Smooth muscle cell (in vitro differentiated cells): ENCODE measurements around the gene PNRC2. TPM values are rescaled to one million over a fixed set of nuclear protein-coding genes. Genes with fewer than 3 reads are reported as not detected.

ENCODE experiments used
- DNase-seq: peaks from one replicate; lab custom pipeline; 2025; ENCODE audit not compliant: unreplicated experiment; lab: John Stamatoyannopoulos, UW
- H2AFZ ChIP-seq: fragments of 200-600 bp; sonication (generic); 2 replicates; pipeline ENCODE4 v1.6.0; 2016; ENCODE audit warnings: antibody characterized with exemption, low read depth, mild to moderate bottlenecking
- H3F3A ChIP-seq: fragments of 200-600 bp; sonication (generic); 2 replicates; pipeline ENCODE4 v1.6.0; 2017; ENCODE audit warnings: antibody characterized with exemption, low read depth
- H3K27ac ChIP-seq: fragments of 200-600 bp; sonication (generic); 2 replicates; pipeline ENCODE4 v1.5.1; 2016; ENCODE audit warnings: low read depth, mild to moderate bottlenecking
- H3K27me3 ChIP-seq: fragments of 200-600 bp; sonication (generic); 2 replicates; pipeline ENCODE4 v1.6.1; 2016; ENCODE audit warnings: low read depth, mild to moderate bottlenecking
- H3K36me3 ChIP-seq: fragments of 200-600 bp; sonication (generic); 2 replicates; pipeline ENCODE4 v1.5.1; 2016; ENCODE audit warnings: low read depth
- H3K4me1 ChIP-seq: fragments of 200-600 bp; sonication (generic); 2 replicates; pipeline ENCODE4 v1.5.1; 2016; ENCODE audit warnings: low read depth
- H3K4me2 ChIP-seq: fragments of 200-600 bp; sonication (generic); 2 replicates; pipeline ENCODE4 v1.6.0; 2016; ENCODE audit warnings: mild to moderate bottlenecking
- H3K4me3 ChIP-seq: fragments of 200-600 bp; sonication (generic); 2 replicates; pipeline ENCODE4 v1.5.1; 2016; ENCODE audit warnings: mild to moderate bottlenecking
- H3K79me2 ChIP-seq: fragments of 200-600 bp; sonication (generic); 2 replicates; pipeline ENCODE4 v1.6.0; 2016; ENCODE audit warnings: low read depth, mild to moderate bottlenecking
- H3K9ac ChIP-seq: fragments of 200-600 bp; sonication (generic); 2 replicates; pipeline ENCODE4 v1.6.0; 2016; ENCODE audit warnings: low read depth
- H3K9me3 ChIP-seq: fragments of 200-600 bp; sonication (generic); replicated peaks from 2 replicates; pipeline ENCODE4 v1.5.1; 2016; ENCODE audit warnings: low read depth
- H4K20me1 ChIP-seq: fragments of 200-600 bp; sonication (generic); 2 replicates; pipeline ENCODE4 v1.6.0; 2016; ENCODE audit warnings: low read depth
- CTCF ChIP-seq: fragments of 200-600 bp; sonication (generic); IDR thresholded peaks from 2 replicates; pipeline ENCODE4 v1.5.1; 2017; ENCODE audit warnings: borderline replicate concordance, mild to moderate bottlenecking, antibody characterized with exemption; ENCODE audit not compliant: insufficient read depth, poor library complexity, severe bottlenecking
- WGBS: methylation state at CpG from one replicate; pipeline ENCODE4 v1.1.7; 2016; ENCODE audit warnings: low lambda C conversion rate; 5-methylcytosine and 5-hydroxymethylcytosine counted together
- polyA plus RNA-seq: library from polyadenylated mRNA; unstranded; fragments of >200 nt; fragmentation: Nextera tagmentation; extraction: Ambion mirVana; gene quantifications from 2 replicates; pipeline ENCODE4 v1.2.1, GENCODE V29; 2016
- total RNA-seq: library from RNA; depleted of rRNA; stranded (reverse); fragments of >200 nt; gene quantifications from 2 replicates; pipeline ENCODE4 v1.2.3, GENCODE V29; 2014

PNRC2 gene
- total and polyA plus RNA-seq, 2 experiments from 2014 or later, result 53.3 to 77.8 TPM

- no peaks in the 10 kb centered on the region for H3K79me2 ChIP-seq
- H3K4me3 ChIP-seq, result no peak overlapping the region
- no peaks in the 10 kb centered on the region for H3K36me3 ChIP-seq
- TF ChIP-seq CTCF, result no peak
- peaks cover 3% of the 10 kb centered on the region for H3F3A ChIP-seq
- H3K4me2 ChIP-seq, result no peak overlapping the region
- no peaks in the 10 kb centered on the region for H3K27me3 ChIP-seq
- no peaks in the 10 kb centered on the region for H3K4me1 ChIP-seq
- no peak overlapping the region for H2AFZ ChIP-seq
- no peak overlapping the region for H3K27ac ChIP-seq
- H3K9me3 ChIP-seq, result no peaks in the 10 kb centered on the region
- H3K9ac ChIP-seq, result no peak overlapping the region
- WGBS, result 93% methylated on average over 5 of the region's 5 CpGs
- DNase-seq, result no peak
- H4K20me1 ChIP-seq, result no peaks in the 10 kb centered on the region
Observed at GRCh38 chr1:23930270-23930669, 29.4 kb upstream of the PNRC2 start.

- 32% methylated on average over 11 of the region's 11 CpGs for WGBS
- Histone ChIP-seq H3K9me3 (no peaks in the 10 kb centered on the region), H3F3A (peaks cover 3% of the 10 kb centered on the region), H3K4me3 (peak overlapping the region; percentile 19), H3K27me3 (no peaks in the 10 kb centered on the region), H3K27ac (peak overlapping the region; percentile 74), H3K36me3 (no peaks in the 10 kb centered on the region), H3K4me2 (peak overlapping the region; percentile 69), H3K4me1 (no peaks in the 10 kb centered on the region), H4K20me1 (no peaks in the 10 kb centered on the region), H2AFZ (peak overlapping the region; percentile 78), H3K79me2 (no peaks in the 10 kb centered on the region), H3K9ac (peak overlapping the region; percentile 35)
- TF ChIP-seq CTCF, result no peak
- DNase-seq, result no peak
Observed at GRCh38 chr1:23930861-23931490, 28.7 kb upstream of the PNRC2 start.

GRCh38 chr1:23931491-23931880, 28.1 kb upstream of the PNRC2 start:
- no peaks in the 10 kb centered on the region for H3K27me3 ChIP-seq
- H3K4me2 ChIP-seq, result peak overlapping the region; percentile 69
- no peak for TF ChIP-seq CTCF
- H3K9me3 ChIP-seq, result no peaks in the 10 kb centered on the region
- no peak for DNase-seq
- H3K36me3 ChIP-seq, result no peaks in the 10 kb centered on the region
- no peaks in the 10 kb centered on the region for H3K4me1 ChIP-seq
- no peaks in the 10 kb centered on the region for H3K79me2 ChIP-seq
- peak overlapping the region; percentile 78 for H2AFZ ChIP-seq
- no peaks in the 10 kb centered on the region for H4K20me1 ChIP-seq
- peak overlapping the region; percentile 35 for H3K9ac ChIP-seq
- no peak overlapping the region for H3K4me3 ChIP-seq
- 80% methylated on average over 1 of the region's 1 CpG for WGBS
- peak overlapping the region; percentile 74 for H3K27ac ChIP-seq
- H3F3A ChIP-seq, result peaks cover 3% of the 10 kb centered on the region
